GM21529 (cell line): ENCODE results near the gene FBRSL1.
"Not testable (repeated sequence)": the region's sequence is repeated elsewhere in the genome, so short reads cannot be mapped to it uniquely, and the experiment has no call there.

ENCODE experiments used
- ATAC-seq: cut with Tn5 transposase; IDR thresholded peaks from one replicate; pipeline ENCODE4 v1.9.1; 2021; ENCODE audit not compliant: unreplicated experiment

Gene FBRSL1

DNA sequence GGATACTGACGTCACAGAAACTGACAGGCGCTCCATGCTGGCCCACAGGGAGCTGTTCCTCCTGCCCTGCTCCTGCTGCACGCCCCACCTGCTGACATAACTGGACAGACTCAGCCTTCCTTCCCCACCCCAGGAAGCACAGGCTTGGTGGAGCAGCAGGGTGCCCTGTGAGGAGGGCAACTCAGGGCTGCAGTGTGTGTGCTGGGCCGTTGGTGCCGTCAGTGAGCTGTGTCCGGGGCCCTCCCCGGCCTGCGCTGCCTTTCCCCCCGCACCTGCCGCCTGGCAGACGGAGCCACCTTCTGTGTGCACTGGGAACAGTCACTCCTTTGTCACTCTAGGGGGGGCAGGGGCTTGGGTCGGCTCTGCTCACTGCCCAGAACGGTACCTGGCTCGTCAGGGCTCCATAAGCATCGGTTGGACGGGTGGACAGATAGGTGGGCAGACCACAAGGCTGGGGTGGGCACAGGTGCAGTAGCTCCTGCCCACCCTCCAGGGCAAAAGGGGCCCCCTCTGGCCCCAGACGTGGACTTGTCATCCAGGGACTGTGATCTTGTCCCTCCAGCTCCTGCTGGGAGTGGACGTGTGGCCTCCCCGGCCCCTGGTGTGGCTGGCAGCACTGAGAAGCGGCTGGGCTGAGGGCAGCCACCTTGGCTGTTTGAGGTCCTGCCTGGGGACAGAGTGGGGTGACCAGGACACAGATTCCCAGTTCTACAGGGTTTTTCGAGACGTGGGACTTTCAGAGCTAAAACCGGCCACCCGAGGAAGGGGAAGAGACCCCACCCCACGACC lies 32.8 kb downstream of the FBRSL1 start:
- ATAC-seq: no peak

- ATAC-seq: peak; percentile 83
Measured at GRCh38 chr12:132523576-132524331, 33.8 kb downstream of the FBRSL1 start.

- no peak for ATAC-seq
Measured at GRCh38 chr12:132524405-132524804, 34.5 kb downstream of the FBRSL1 start.

DNA sequence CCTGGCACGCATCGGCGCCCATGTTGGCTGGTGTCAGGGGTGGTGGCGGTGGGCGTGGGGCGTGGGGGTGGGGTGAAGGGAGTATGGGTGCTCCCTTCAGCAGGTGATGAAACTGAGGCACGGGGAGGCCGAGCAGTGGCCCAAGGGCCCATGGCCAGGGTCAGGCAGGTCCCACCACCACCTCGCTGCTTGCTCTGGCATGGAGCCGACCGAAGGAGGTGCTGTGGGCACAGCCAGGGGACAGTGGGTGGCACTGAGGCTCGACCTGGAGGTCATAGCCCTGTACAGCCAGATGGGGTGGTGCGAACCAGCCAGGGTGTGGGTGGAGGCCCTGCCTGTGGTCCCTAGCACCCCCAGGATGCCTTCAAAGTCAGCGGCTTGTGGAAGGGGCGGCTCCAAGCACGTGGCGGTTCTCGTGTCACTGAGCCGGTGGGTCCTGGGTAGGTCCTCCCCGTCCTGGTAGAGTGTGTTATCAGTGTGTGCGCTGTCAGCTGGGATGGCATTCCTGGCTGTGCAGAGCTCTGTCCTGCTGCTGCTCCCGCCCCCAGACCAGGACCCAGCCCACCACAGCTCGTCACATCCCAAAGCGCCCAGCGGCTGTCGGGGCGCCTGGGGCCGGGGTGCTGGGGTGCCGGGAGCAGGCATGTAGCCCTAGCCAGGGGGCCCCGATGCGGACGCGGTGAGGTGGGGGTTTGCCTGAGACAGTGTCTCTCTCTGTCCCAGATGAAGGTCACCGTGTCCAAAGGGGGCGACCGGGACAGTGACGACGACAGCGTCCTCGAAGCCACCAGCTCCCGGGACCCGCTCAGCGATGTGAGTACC lies 35.3 kb downstream of the FBRSL1 start:
- ATAC-seq: no peak

DNA sequence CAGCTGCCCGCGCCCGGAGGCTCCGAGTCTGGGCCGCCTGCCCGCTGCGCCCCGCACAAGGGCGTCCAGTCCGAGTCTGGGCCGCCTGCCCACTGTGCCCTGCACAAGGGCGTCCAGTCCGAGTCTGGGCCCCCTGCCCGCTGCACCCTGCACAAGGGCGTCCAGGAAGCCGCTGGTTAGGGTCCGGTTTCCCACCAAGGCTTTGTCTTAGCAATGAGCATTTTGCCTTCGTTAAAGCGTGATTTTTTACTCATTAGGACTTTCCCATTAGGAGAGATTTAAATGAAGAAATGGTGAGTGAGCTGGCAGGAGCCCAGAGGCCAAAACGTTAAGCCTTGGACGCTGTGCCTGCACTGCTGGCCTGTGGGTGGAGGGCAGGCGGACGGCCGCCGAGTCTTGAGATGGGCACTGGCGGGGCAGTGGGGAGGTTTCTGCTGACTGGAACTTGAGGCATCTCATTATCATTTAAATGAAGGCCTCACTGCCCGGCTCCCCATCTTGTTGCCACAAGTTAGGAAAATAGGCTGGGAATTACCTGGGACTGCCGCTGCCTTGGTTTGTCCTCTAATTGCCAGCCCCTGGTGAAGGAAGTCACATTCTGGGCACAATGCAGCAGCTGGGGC lies 36.0 kb downstream of the FBRSL1 start:
- ATAC-seq: no peak

DNA sequence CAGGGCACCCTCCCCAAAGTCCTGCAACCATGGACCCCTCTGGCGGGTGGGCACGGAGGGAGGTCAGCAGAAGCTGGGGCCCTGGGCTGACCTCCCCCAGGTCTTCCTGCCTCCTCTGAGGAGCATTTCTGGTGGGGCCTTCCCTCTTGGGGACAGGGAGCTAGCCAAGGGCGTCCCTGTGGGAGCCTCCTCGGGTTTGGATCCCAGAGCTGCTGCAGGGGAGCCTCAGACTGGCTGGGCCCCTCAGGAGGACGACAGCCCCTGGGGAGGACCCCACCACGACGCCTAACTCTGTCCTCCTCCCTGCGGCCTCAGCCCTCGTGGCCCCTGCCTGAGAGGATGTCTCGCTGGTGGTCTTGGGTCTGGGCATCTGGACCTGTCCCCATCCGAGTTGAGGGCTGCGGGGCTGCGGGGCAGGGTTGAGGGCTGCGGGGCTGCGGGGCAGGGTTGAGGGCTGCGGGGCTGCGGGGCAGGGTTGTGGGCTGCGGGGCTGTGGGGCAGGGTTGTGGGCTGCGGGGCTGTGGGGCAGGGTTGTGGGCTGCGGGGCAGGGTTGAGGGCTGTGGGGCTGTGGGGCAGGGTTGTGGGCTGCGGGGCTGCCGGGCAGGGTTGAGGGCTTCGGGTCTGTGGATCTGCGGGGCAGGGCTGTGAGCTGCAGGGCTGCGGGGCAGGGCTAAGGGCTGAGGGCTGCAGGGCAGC lies 37.4 kb downstream of the FBRSL1 start:
- ATAC-seq: no peak

GRCh38 chr12:132527883-132528264 lies 37.9 kb downstream of the FBRSL1 start:
- no peak for ATAC-seq

- no peak for ATAC-seq
Measured at GRCh38 chr12:132528564-132529106, 38.7 kb downstream of the FBRSL1 start.

- no peak for ATAC-seq
Measured at GRCh38 chr12:132529156-132529839, 39.3 kb downstream of the FBRSL1 start.

GRCh38 chr12:132529906-132530305 lies 40.0 kb downstream of the FBRSL1 start:
- ATAC-seq: no peak

DNA sequence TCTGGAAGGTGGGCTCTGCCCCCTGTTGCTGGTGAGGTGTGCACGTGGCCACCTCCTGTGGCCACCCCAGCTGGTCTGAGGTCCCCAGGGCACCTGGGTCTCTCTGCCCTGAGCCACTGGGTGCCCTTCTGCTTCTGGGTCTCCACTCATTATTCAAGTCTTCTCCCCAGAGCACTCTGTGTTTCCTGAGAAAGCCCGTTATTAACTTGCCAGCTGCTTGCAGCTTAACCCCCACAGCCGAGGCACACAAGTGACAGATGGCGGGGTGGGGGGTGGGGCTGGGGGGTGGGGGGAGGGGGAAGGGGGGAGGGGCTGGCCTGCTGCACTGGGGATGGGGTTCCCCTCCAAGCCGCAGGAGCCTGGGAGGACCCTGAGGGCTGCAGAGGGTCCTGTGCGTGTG lies 40.5 kb downstream of the FBRSL1 start:
- ATAC-seq: no peak

- ATAC-seq: no peak
Measured at GRCh38 chr12:132530851-132531250, 40.9 kb downstream of the FBRSL1 start.

- ATAC-seq: not testable (repeated sequence)
Measured at GRCh38 chr12:132532711-132533583, 43.0 kb downstream of the FBRSL1 start.

DNA sequence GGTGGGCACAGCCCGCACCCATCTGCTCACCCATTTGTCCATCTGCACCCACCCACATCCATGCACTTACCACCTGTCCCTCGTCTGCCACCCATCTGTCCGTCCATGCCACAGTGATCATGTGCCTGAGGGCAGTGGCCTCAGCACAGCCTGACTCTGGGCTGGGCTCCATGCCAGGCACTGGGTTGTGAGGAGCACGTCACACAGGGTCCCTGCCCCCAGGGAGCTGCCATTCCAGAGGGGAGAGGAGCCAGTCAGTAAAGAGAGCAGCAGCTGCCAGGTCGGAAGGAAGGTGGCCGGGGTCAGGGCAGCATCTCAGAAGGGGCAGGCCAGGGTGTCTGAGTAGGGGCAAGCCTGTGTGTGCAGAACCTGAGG lies 43.6 kb downstream of the FBRSL1 start:
- no peak for ATAC-seq

DNA sequence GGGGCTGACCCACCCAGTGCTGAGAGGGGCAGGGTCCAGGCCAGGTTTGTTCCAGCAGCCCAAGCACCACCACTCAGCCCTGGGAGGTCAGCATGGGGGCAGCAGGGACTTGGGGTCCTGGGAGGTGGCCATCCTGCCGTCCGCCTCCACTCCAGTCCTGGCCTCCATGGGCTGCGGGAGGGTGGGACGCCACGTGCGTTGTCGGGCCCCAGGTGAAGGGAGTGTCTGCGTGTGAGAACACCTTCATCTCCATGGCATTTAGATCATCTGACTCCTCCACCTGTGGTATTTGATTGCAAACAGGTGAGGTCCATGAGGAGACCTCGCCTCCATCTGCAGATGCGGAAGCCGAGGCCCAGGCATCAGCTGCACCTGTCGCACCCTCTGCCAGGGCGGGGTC lies 44.1 kb downstream of the FBRSL1 start:
- no peak for ATAC-seq

DNA sequence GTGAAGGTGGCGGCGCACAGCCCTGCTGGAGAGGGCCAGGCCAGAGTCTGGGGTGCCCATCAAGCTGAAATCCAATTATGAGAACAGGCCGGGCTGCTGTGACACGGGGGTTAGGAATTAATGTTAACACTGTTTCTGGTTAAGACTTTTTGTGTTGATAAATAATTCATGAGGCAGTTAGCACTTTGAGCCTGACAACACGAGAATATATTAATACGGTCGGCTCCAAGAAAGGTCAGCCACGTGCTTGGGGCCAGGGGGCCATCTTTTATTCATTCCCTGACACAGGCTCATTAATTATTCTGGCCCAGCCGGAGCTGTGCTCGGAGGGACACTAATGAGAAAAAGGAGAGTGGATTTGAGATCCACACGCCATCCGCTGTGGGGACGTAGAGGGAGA lies 45.1 kb downstream of the FBRSL1 start:
- no peak for ATAC-seq

- ATAC-seq: no peak
Measured at GRCh38 chr12:132536102-132536876, 46.3 kb downstream of the FBRSL1 start.

DNA sequence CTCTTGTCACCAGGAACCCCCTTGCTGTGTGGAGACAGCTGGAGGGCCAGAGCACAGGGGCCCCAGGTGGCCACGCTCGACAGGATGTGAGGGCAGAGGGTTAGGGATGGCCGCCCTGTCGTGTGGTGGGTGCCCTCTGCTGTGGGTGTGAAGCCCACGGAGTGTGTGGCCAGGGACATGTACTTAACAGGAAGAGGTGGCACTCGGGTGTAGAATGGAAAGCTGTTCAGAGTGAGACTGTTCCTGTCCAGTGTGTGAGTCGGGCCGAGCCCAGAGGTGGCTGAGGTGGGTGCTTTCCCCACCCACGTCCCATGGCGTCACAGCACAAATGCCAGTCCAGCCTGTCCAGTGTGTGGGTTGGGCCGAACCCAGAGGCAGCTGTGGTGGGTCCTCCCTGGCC lies 47.1 kb downstream of the FBRSL1 start:
- ATAC-seq: no peak
